T-cell (primary cell): Measurements from ENCODE around the gene WNK1. TPM values are rescaled to one million over a fixed set of nuclear protein-coding genes. Genes with fewer than 3 reads are reported as not detected.
"Not testable (repeated sequence)": the region's sequence is repeated elsewhere in the genome, so short reads cannot be mapped to it uniquely, and the experiment has no call there.

Source experiments
- ATAC-seq, 4 experiments: fragments of 200-7000 bp in 3 of 4; fragments of 150-1000 bp in 1 of 4; cut with Tn5 transposase; replicated peaks in 1 of 4; 1 replicate in 3 of 4; 2 replicates in 1 of 4; pipeline ENCODE4 v1.10.0; 2021; ENCODE audit warnings: moderate library complexity in 3 of 4, mild to moderate bottlenecking in 2 of 4, moderate number of reproducible peaks in 1 of 4
- CTCF ChIA-PET, 2 donors: fragments of 300-600 bp; sonication (Branson Sonifier 250); formaldehyde crosslinking; loops; one replicate each; lab custom pipeline; 2022; ENCODE audit warnings: antibody characterized with exemption in 2 of 2; lab: Charles Lee
- POLR2A ChIA-PET, 2 donors: fragments of 300-600 bp; sonication (Branson Sonifier 250); formaldehyde crosslinking; loops; one replicate each; lab custom pipeline; 2022; ENCODE audit warnings: antibody characterized with exemption in 2 of 2; lab: Charles Lee
- DNase-seq, 35 experiments: peaks; one replicate each; pipeline versions ENCODE4 v3.0.0 to v3.0.0-alpha.2; 2013 to 2023
- H3K27ac ChIP-seq: one replicate; pipeline ENCODE4 v1.5.1; 2013; ENCODE audit warnings: low read length
- H3K27me3 ChIP-seq, 2 experiments: replicated peaks in 1 of 2; 1 replicate in 1 of 2; 2 replicates in 1 of 2; pipeline versions ENCODE4 v1.6.1 to v1.7.0; 2013; ENCODE audit warnings: low read length in 1 of 2, mixed read lengths in 1 of 2; ENCODE audit not compliant: control insufficient read depth in 2 of 2, insufficient read depth in 2 of 2; ENCODE audit errors: extremely low read depth in 1 of 2
- H3K36me3 ChIP-seq, 2 donors: 1 replicate in 1 of 2; 2 replicates in 1 of 2; pipeline versions ENCODE4 v1.6.1 to v1.7.0; 2013; ENCODE audit warnings: low read length in 1 of 2; ENCODE audit not compliant: control insufficient read depth in 2 of 2, insufficient read depth in 1 of 2; ENCODE audit errors: extremely low read depth in 1 of 2
- H3K4me1 ChIP-seq, 2 experiments: 1 replicate in 1 of 2; 2 replicates in 1 of 2; pipeline versions ENCODE4 v1.6.1 to v1.7.0; 2013; ENCODE audit warnings: low read length in 2 of 2, mixed read lengths in 1 of 2; ENCODE audit not compliant: insufficient read depth in 2 of 2, control insufficient read depth in 1 of 2; ENCODE audit errors: extremely low read depth in 1 of 2
- H3K4me3 ChIP-seq, 2 donors: 1 replicate in 1 of 2; 2 replicates in 1 of 2; pipeline versions ENCODE4 v1.5.1 to v1.7.0; 2013; ENCODE audit warnings: mild to moderate bottlenecking in 2 of 2, low read length in 1 of 2, moderate library complexity in 1 of 2; ENCODE audit not compliant: control insufficient read depth in 1 of 2; ENCODE audit errors: extremely low read depth in 1 of 2
- H3K9me3 ChIP-seq: 2 replicates; pipeline ENCODE4 v1.7.0; 2013
- H3K27ac Mint-ChIP-seq, 2 donors: one replicate each; pipeline ENCODE4 v1.8.0; 2020 to 2021; ENCODE audit warnings: mild to moderate bottlenecking in 2 of 2, mixed read lengths in 2 of 2
- H3K27me3 Mint-ChIP-seq, 2 donors: one replicate each; pipeline ENCODE4 v1.8.0; 2021 to 2022; ENCODE audit warnings: mixed read lengths in 2 of 2
- H3K36me3 Mint-ChIP-seq: one replicate; pipeline ENCODE4 v1.8.0; 2021; ENCODE audit warnings: mixed read lengths
- H3K4me1 Mint-ChIP-seq, 3 donors: one replicate each; pipeline ENCODE4 v1.8.0; 2020 to 2022; ENCODE audit warnings: mixed read lengths in 3 of 3, mild to moderate bottlenecking in 1 of 3
- H3K4me3 Mint-ChIP-seq, 3 donors: one replicate each; pipeline ENCODE4 v1.8.0; 2020 to 2022; ENCODE audit warnings: mild to moderate bottlenecking in 3 of 3, mixed read lengths in 3 of 3, moderate library complexity in 3 of 3
- H3K9me3 Mint-ChIP-seq, 3 donors: one replicate each; pipeline ENCODE4 v1.8.0; 2020 to 2022; ENCODE audit warnings: mixed read lengths in 3 of 3
- WGBS: methylation state at CpG from one replicate; pipeline ENCODE4 v1.1.5; 2013; ENCODE audit warnings: missing lambda C conversion rate; ENCODE audit not compliant: insufficient coverage; 5-methylcytosine and 5-hydroxymethylcytosine counted together
- total RNA-seq, 35 experiments: library from RNA in 6 of 35; stranded (reverse) in 6 of 35; fragments of 120-200 nt in 1 of 35; gene quantifications; one replicate each; pipeline versions ENCODE4 v1.2.1 to v1.2.4 and lab custom pipeline; 2013 to 2026

Gene WNK1
- total RNA-seq (100 to 1,000 TPM; 168 to 287 (median 179) TPM), total RNA-seq (lab: John Stamatoyannopoulos, UW) (215 to 517 (median 334) reads per million in 29 experiments)
- 218 TPM for total RNA-seq (2013)

- Histone ChIP-seq H3K27me3 (no peaks in the 10 kb centered on the region), H3K4me3 (peak within 1 kb of the TSS; percentile 90 to 91), H3K36me3 (no peaks in the 10 kb centered on the region), H3K4me1 (peaks cover 16 to 45% of the 10 kb centered on the region in 2 experiments), H3K27ac (peak within 1 kb of the TSS; percentile 91), H3K9me3 (no peaks in the 10 kb centered on the region)
- Mint-ChIP-seq H3K27me3 (no peaks in the 10 kb centered on the region), H3K4me1 (peaks cover 23 to 43% (median 26%) of the 10 kb centered on the region in 3 donors), H3K27ac (peak within 1 kb of the TSS; percentile 89 to 94), H3K9me3 (no peaks in the 10 kb centered on the region), H3K4me3 (peak within 1 kb of the TSS in 2 of 3 donors; percentile 92 to 93), H3K36me3 (no peaks in the 10 kb centered on the region)
- DNase-seq = peak; percentile 93 to 99 (median 96)
- peak; percentile 71 to 78 (median 75) for ATAC-seq
- ChIA-PET POLR2A (interaction anchor here (0.5 to 3.3 kb wide), 12 partner anchors 15 to 87 kb away, joined by 3 to 27 read pairs (median 5); no protein-coding TSS in a partner anchor), CTCF (interaction anchor here (0.5 to 4.5 kb wide), 30 partner anchors 10 to 832 kb away, joined by 3 to 60 read pairs (median 6); partner anchors contain the start of genes NINJ2 (in 1 of the 2) and RAD52 (in 1 of the 2))
- 0% methylated on average over 26 of the region's 41 CpGs for WGBS
These were observed at the start of gene WNK1 for GRCh38 chr12:751999-752694. Gene WNK1 (plus strand): TSS chr12:752579. CDS start chr12:753566, 987 bp downstream.

GRCh38 chr12:704516-705242 is 47.7 kb upstream of the WNK1 start:
- Histone ChIP-seq H3K4me3 (no peak overlapping the region), H3K9me3 (no peaks in the 10 kb centered on the region), H3K27ac (no peak overlapping the region), H3K4me1 (peaks cover 0 to 1% of the 10 kb centered on the region in 2 experiments), H3K36me3 (no peaks in the 10 kb centered on the region), H3K27me3 (no peaks in the 10 kb centered on the region)
- ATAC-seq (no peak), DNase-seq (no peak)
- ChIA-PET POLR2A (no interaction called here), CTCF (no interaction called here)
- Mint-ChIP-seq H3K9me3 (no peaks in the 10 kb centered on the region), H3K27me3 (no peaks in the 10 kb centered on the region), H3K27ac (no peak overlapping the region), H3K4me3 (no peak overlapping the region), H3K4me1 (peaks cover 5 to 11% (median 6%) of the 10 kb centered on the region in 3 donors), H3K36me3 (no peaks in the 10 kb centered on the region)
- 88% methylated on average over 2 of the region's 5 CpGs for WGBS

- ATAC-seq, H3K27me3 Mint-ChIP-seq, H3K36me3 Mint-ChIP-seq, H3K27me3 ChIP-seq, H3K36me3 ChIP-seq, DNase-seq, CTCF ChIA-PET, H3K27ac ChIP-seq, H3K4me3 Mint-ChIP-seq, H3K4me1 Mint-ChIP-seq, H3K27ac Mint-ChIP-seq, H3K4me1 ChIP-seq, H3K4me3 ChIP-seq, H3K9me3 Mint-ChIP-seq, POLR2A ChIA-PET, H3K9me3 ChIP-seq: not testable (repeated sequence)
- WGBS = 100% methylated on average over 1 of the region's 3 CpGs
These were observed 44.3 kb upstream of the WNK1 start for GRCh38 chr12:708084-708483.

DNA sequence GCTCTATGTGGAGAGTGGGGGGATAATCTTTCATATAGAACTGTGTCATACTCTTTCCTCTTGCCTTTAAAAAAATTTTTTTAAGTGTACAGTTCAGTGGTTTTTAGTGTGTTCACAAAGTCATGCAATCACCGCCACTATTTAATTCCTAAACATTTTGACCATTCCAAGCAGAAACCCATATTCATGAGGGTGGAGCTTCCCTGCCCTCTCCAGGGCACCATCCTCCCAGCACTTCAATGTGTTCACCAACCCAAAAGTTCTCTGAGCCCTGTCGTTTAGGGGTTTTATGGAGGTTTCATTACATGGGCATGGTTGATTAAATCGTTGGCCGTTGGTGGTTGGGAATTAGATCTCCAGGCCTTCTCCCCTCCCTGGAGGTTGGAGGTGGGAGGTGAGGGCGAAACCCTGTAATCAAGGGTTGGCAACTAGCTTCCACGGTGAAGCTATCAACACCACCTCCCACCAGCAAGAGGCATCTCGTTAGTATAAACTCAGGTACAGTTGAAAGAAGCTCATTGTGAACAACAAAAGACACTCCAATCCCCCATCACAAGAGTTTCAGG is 42.8 kb upstream of the WNK1 start:
- no peak overlapping the region for H3K27ac Mint-ChIP-seq
- no peak overlapping the region for H3K4me3 ChIP-seq
- no peaks in the 10 kb centered on the region for H3K36me3 Mint-ChIP-seq
- ATAC-seq (no peak), DNase-seq (no peak)
- H3K4me1 Mint-ChIP-seq = peaks cover 0 to 2% (median 0%) of the 10 kb centered on the region in 3 donors
- POLR2A ChIA-PET = interaction anchor here in 1 of 2 donors (0.8 kb wide), 1 partner anchor 19 kb away, joined by 3 read pairs; no protein-coding TSS in a partner anchor
- H3K4me1 ChIP-seq = no peaks in the 10 kb centered on the region
- no peaks in the 10 kb centered on the region for H3K27me3 ChIP-seq
- no peaks in the 10 kb centered on the region for H3K9me3 Mint-ChIP-seq
- H3K27ac ChIP-seq = no peak overlapping the region
- H3K36me3 ChIP-seq = no peaks in the 10 kb centered on the region
- H3K27me3 Mint-ChIP-seq = no peaks in the 10 kb centered on the region
- H3K4me3 Mint-ChIP-seq = no peak overlapping the region
- H3K9me3 ChIP-seq = no peaks in the 10 kb centered on the region
- CTCF ChIA-PET = interaction anchor here (0.6 to 0.7 kb wide), 2 partner anchors 72 to 79 kb away, joined by 3 to 4 read pairs; no protein-coding TSS in a partner anchor
- WGBS = 80% methylated on average over 1 of the region's 7 CpGs

GRCh38 chr12:712172-712863 is 40.1 kb upstream of the WNK1 start:
- POLR2A ChIA-PET = interaction anchor here (0.5 to 0.6 kb wide), 2 partner anchors 15 to 67 kb away, joined by 3 read pairs; no protein-coding TSS in a partner anchor
- no peak overlapping the region for H3K4me3 ChIP-seq
- H3K27ac ChIP-seq = no peak overlapping the region
- Mint-ChIP-seq H3K27ac (no peak overlapping the region), H3K9me3 (no peaks in the 10 kb centered on the region), H3K4me3 (no peak overlapping the region), H3K27me3 (no peaks in the 10 kb centered on the region), H3K36me3 (no peaks in the 10 kb centered on the region), H3K4me1 (peaks cover 5 to 8% (median 8%) of the 10 kb centered on the region in 3 donors)
- WGBS = 96% methylated on average over 4 of the region's 8 CpGs
- CTCF ChIA-PET = interaction anchor here in 1 of 2 donors (0.5 to 1.2 kb wide), 2 partner anchors 16 to 46 kb away, joined by 3 to 4 read pairs; no protein-coding TSS in a partner anchor
- no peaks in the 10 kb centered on the region for H3K36me3 ChIP-seq
- H3K4me1 ChIP-seq = peaks cover 0 to 6% of the 10 kb centered on the region in 2 experiments
- ATAC-seq (no peak), DNase-seq (no peak)
- no peaks in the 10 kb centered on the region for H3K27me3 ChIP-seq
- no peaks in the 10 kb centered on the region for H3K9me3 ChIP-seq
